Liver (tissue), 9 donors: ENCODE results near the gene GMDS. TPM values are rescaled to one million over a fixed set of nuclear protein-coding genes. Genes with fewer than 3 reads are reported as not detected.

Source experiments
- DNase-seq: peaks from one replicate; pipeline ENCODE4 v3.0.0-alpha.2; 2017; ENCODE audit warnings: low spot score
- H3K27ac ChIP-seq, 2 donors: one replicate each; pipeline ENCODE4 v1.7.0; 2013; ENCODE audit warnings: inconsistent platforms in 2 of 2, low read length in 2 of 2, control low read depth in 1 of 2, low read depth in 1 of 2, mild to moderate bottlenecking in 1 of 2
- H3K27me3 ChIP-seq, 4 donors: one replicate each; pipeline versions ENCODE4 v1.6.1 to v1.7.0; 2013; ENCODE audit warnings: low read length in 3 of 4, inconsistent platforms in 1 of 4, mild to moderate bottlenecking in 1 of 4, moderate library complexity in 1 of 4; ENCODE audit not compliant: control insufficient read depth in 4 of 4, insufficient read depth in 4 of 4
- H3K36me3 ChIP-seq, 4 donors: one replicate each; pipeline versions ENCODE4 v1.6.1 to v1.7.0; 2013; ENCODE audit warnings: low read length in 3 of 4, mild to moderate bottlenecking in 3 of 4, low read depth in 1 of 4, moderate library complexity in 1 of 4; ENCODE audit not compliant: control insufficient read depth in 4 of 4, insufficient read depth in 3 of 4
- H3K4me1 ChIP-seq, 4 donors: one replicate each; pipeline versions ENCODE4 v1.6.1 to v1.7.0; 2013; ENCODE audit warnings: low read length in 3 of 4, mild to moderate bottlenecking in 3 of 4, moderate library complexity in 1 of 4; ENCODE audit not compliant: control insufficient read depth in 4 of 4, insufficient read depth in 4 of 4
- H3K4me3 ChIP-seq, 3 donors: one replicate each; pipeline versions ENCODE4 v1.6.1 to v1.7.0; 2013; ENCODE audit warnings: low read length in 3 of 3, control low read depth in 1 of 3, low read depth in 1 of 3, mild to moderate bottlenecking in 1 of 3
- H3K9ac ChIP-seq, 2 donors: one replicate each; pipeline ENCODE4 v1.7.0; 2013; ENCODE audit warnings: low read length in 2 of 2, mild to moderate bottlenecking in 2 of 2, moderate library complexity in 2 of 2, control low read depth in 1 of 2, low read depth in 1 of 2
- H3K9me3 ChIP-seq, 4 donors: one replicate each; pipeline versions ENCODE4 v1.6.1 to v1.7.0; 2013; ENCODE audit warnings: low read length in 3 of 4; ENCODE audit not compliant: control insufficient read depth in 4 of 4
- CTCF ChIP-seq: fragments of 150-350 bp; IDR thresholded peaks from 2 replicates; pipeline ENCODE4 v1.5.1; 2017; ENCODE audit warnings: improper control_type of control experiment, low read depth, low read length; ENCODE audit not compliant: missing input control
- EGR1 ChIP-seq, 2 donors: IDR thresholded peaks; 2 replicates each; pipeline ENCODE4 v1.6.1; 2016 to 2018; ENCODE audit warnings: antibody characterized with exemption in 2 of 2, low read depth in 2 of 2
- FOXA1 ChIP-seq: IDR thresholded peaks from 2 replicates; pipeline ENCODE4 v1.6.1; 2016; ENCODE audit warnings: antibody characterized with exemption
- FOXA2 ChIP-seq: IDR thresholded peaks from 2 replicates; pipeline ENCODE4 v1.6.1; 2016; ENCODE audit warnings: antibody characterized with exemption
- GABPA ChIP-seq, 2 donors: IDR thresholded peaks in 1 of 2; conservative IDR thresholded peaks in 1 of 2; 2 replicates each; pipeline ENCODE4 v1.6.1; 2016; ENCODE audit warnings: antibody characterized with exemption in 2 of 2, mild to moderate bottlenecking in 1 of 2, moderate library complexity in 1 of 2
- HNF4A ChIP-seq, 2 donors: conservative IDR thresholded peaks; 2 replicates each; pipeline ENCODE4 v1.6.1; 2016; ENCODE audit warnings: antibody characterized with exemption in 2 of 2, mild to moderate bottlenecking in 2 of 2
- HNF4G ChIP-seq: IDR thresholded peaks from 2 replicates; pipeline ENCODE4 v1.6.1; 2016; ENCODE audit warnings: antibody characterized with exemption
- JUND ChIP-seq, 2 donors: IDR thresholded peaks; 2 replicates each; pipeline ENCODE4 v1.6.1; 2016; ENCODE audit warnings: antibody characterized with exemption in 2 of 2
- MAX ChIP-seq: IDR thresholded peaks from 2 replicates; pipeline ENCODE4 v1.6.1; 2016; ENCODE audit warnings: antibody characterized with exemption
- NR2F2 ChIP-seq: IDR thresholded peaks from 2 replicates; pipeline ENCODE4 v1.6.1; 2016; ENCODE audit warnings: antibody characterized with exemption
- RAD21 ChIP-seq, 2 donors: IDR thresholded peaks; 2 replicates each; pipeline ENCODE4 v1.6.1; 2016; ENCODE audit warnings: antibody characterized with exemption in 2 of 2, mild to moderate bottlenecking in 2 of 2
- REST ChIP-seq: IDR thresholded peaks from 2 replicates; pipeline ENCODE4 v1.6.1; 2016; ENCODE audit warnings: antibody characterized with exemption, mild to moderate bottlenecking
- RXRA ChIP-seq, 2 donors: IDR thresholded peaks; 2 replicates each; pipeline ENCODE4 v1.6.1; 2017 to 2018; ENCODE audit warnings: antibody characterized with exemption in 2 of 2, mild to moderate bottlenecking in 1 of 2
- SP1 ChIP-seq: IDR thresholded peaks from 2 replicates; pipeline ENCODE4 v1.6.1; 2018; ENCODE audit warnings: antibody characterized with exemption, mild to moderate bottlenecking
- TAF1 ChIP-seq: conservative IDR thresholded peaks from 2 replicates; pipeline ENCODE4 v1.6.1; 2016; ENCODE audit warnings: antibody characterized with exemption, mild to moderate bottlenecking
- YY1 ChIP-seq: IDR thresholded peaks from 2 replicates; pipeline ENCODE4 v1.6.1; 2016; ENCODE audit warnings: antibody characterized with exemption, mild to moderate bottlenecking
- WGBS: extraction: QIAGEN DNeasy Blood & Tissue Kit; methylation state at CpG from one replicate; pipeline ENCODE4 v1.1.7; 2013; 5-methylcytosine and 5-hydroxymethylcytosine counted together
- polyA plus RNA-seq, 2 donors: library from polyadenylated mRNA; stranded (reverse) in 1 of 2; unstranded in 1 of 2; fragments of 200-250 nt in 1 of 2; fragments of >200 nt in 1 of 2; fragmentation: Nextera tagmentation in 1 of 2; extraction: Ambion mirVana in 1 of 2; gene quantifications; one replicate each; pipeline versions ENCODE4 v1.2.1 to v1.2.3, GENCODE V29; 2013 to 2015
- total RNA-seq, 2 donors: library from RNA; depleted of rRNA; stranded (reverse); fragments of >200 nt; gene quantifications; one replicate each; pipeline ENCODE4 v1.2.3, GENCODE V29; 2014
- donor health status: healthy.
- donor health status: healthy.
- donor health status: healthy.
- donor health status: healthy.
- donor health status: healthy.

Gene GMDS
- total and polyA plus RNA-seq, 4 donors, result 3.5 to 15.6 (median 13.0) TPM

GRCh38 chr6:1856381-1856780 lies 389.0 kb downstream of the GMDS start:
- Histone ChIP-seq H3K9me3 (no peaks in the 10 kb centered on the region), H3K4me1 (no peaks in the 10 kb centered on the region), H3K27ac (no peak overlapping the region), H3K27me3 (no peaks in the 10 kb centered on the region), H3K9ac (no peak overlapping the region), H3K36me3 (no peaks in the 10 kb centered on the region), H3K4me3 (no peak overlapping the region)
- 82% methylated on average over 3 of the region's 3 CpGs for WGBS
- TF ChIP-seq YY1, result no peak
- TF ChIP-seq JUND (IDR thresholded peaks at IDR 0.05), result no peak
- TF ChIP-seq HNF4G, result no peak
- no peak for TF ChIP-seq HNF4A (conservative IDR thresholded peaks at IDR 0.05)
- no peak for TF ChIP-seq FOXA2
- TF ChIP-seq GABPA (IDR thresholded peaks at IDR 0.05 in 1 of 2, conservative IDR thresholded peaks at IDR 0.05 in 1 of 2), result no peak
- TF ChIP-seq REST, result no peak
- TF ChIP-seq CTCF, result no peak
- no peak for TF ChIP-seq EGR1 (IDR thresholded peaks at IDR 0.05; ENCODE audit: low read depth in 2 of 2)
- no peak for TF ChIP-seq MAX
- no peak for TF ChIP-seq FOXA1
- no peak for TF ChIP-seq NR2F2
- no peak for TF ChIP-seq SP1
- TF ChIP-seq TAF1, result no peak
- TF ChIP-seq RAD21 (IDR thresholded peaks at IDR 0.05), result no peak
- no peak for TF ChIP-seq RXRA (IDR thresholded peaks at IDR 0.05)
- no peak for DNase-seq

- H3K9me3 ChIP-seq, result no peaks in the 10 kb centered on the region
- H3K27me3 ChIP-seq, result no peaks in the 10 kb centered on the region
- H3K9ac ChIP-seq, result no peak overlapping the region
- WGBS, result 79% methylated on average over 4 of the region's 4 CpGs
- DNase-seq, result no peak
- no peak overlapping the region for H3K27ac ChIP-seq
- H3K36me3 ChIP-seq, result no peaks in the 10 kb centered on the region
- no peaks in the 10 kb centered on the region for H3K4me1 ChIP-seq
- no peak overlapping the region for H3K4me3 ChIP-seq
- no peak for TF ChIP-seq TAF1
- TF ChIP-seq EGR1 (IDR thresholded peaks at IDR 0.05; ENCODE audit: low read depth in 2 of 2), result no peak
- TF ChIP-seq MAX, result no peak
- no peak for TF ChIP-seq RAD21 (IDR thresholded peaks at IDR 0.05)
- no peak for TF ChIP-seq REST
These were observed 389.5 kb downstream of the GMDS start for GRCh38 chr6:1855890-1856289.
